HCT116 (cell line): Measurements from ENCODE around the gene TEX2. TPM values are rescaled to one million over a fixed set of nuclear protein-coding genes. Genes with fewer than 3 reads are reported as not detected.

Experiments
- ATAC-seq: fragments of 200-7000 bp; cut with Tn5 transposase; 2 replicates; pipeline ENCODE4 v1.9.1; 2020; ENCODE audit warnings: mild to moderate bottlenecking, moderate library complexity
- BruUV-seq: library from RNA; stranded (reverse); fragments of 400-500 nt; replicated peaks from 2 replicates; lab custom pipeline; 2021; lab: Mats Ljungman, UMichigan
- CTCF ChIA-PET: fragments of 300-600 bp; sonication (Branson Sonifier 250); formaldehyde crosslinking; loops from one replicate; lab custom pipeline; 2021; ENCODE audit warnings: antibody characterized with exemption; lab: Charles Lee
- POLR2A ChIA-PET: fragments of 300-600, 350-600 bp; sonication (Branson Sonifier 250); formaldehyde crosslinking; loops from one replicate; lab custom pipeline; 2021; ENCODE audit warnings: antibody characterized with exemption; lab: Charles Lee
- RAD21 ChIA-PET, 2 experiments: fragments of 300-600 bp; sonication (Branson Sonifier 250); formaldehyde crosslinking; loops; one replicate each; lab custom pipeline; 2023; ENCODE audit warnings: low total read pairs in 2 of 2; ENCODE audit not compliant: uncharacterized antibody in 2 of 2, unreplicated experiment in 2 of 2, low non-redundant PET in 1 of 2; lab: Charles Lee
- DNase-seq: peaks from one replicate; pipeline ENCODE4 v3.0.0-alpha.2; 2010; ENCODE audit warnings: low read depth, low spot score
- H2AFZ ChIP-seq: fragments of 200-600 bp; shearing (Covaris generic), sonication (generic); 2 replicates; pipeline ENCODE4 v1.6.1; 2017; ENCODE audit warnings: low read depth, mixed run types, mixed read lengths, antibody characterized with exemption, low read length; ENCODE audit not compliant: poor library complexity, severe bottlenecking
- H3K27ac ChIP-seq: 2 replicates; pipeline ENCODE4 v1.5.1; 2012; ENCODE audit warnings: low read depth, low read length
- H3K27me3 ChIP-seq: fragments of 200-600 bp; sonication (generic); 2 replicates; pipeline ENCODE4 v1.6.1; 2016; ENCODE audit warnings: mixed run types, low read length, mixed read lengths; ENCODE audit not compliant: insufficient read depth
- H3K36me3 ChIP-seq, 2 experiments: fragments of 200-500 bp in 1 of 2; fragments of 200-600 bp in 1 of 2; sonication (Bioruptor generic) in 1 of 2; sonication (generic) in 1 of 2; 2 replicates each; pipeline versions ENCODE4 v1.5.1 to v1.6.1; 2014 to 2016; ENCODE audit warnings: low read length in 2 of 2, inconsistent platforms in 1 of 2, mixed read lengths in 1 of 2, mixed run types in 1 of 2; ENCODE audit not compliant: insufficient read depth in 2 of 2, control insufficient read depth in 1 of 2
- H3K4me1 ChIP-seq, 2 experiments: fragments of 200-600 bp in 1 of 2; sonication (generic) in 1 of 2; 2 replicates each; pipeline versions ENCODE4 v1.5.1 to v1.6.1; 2012 to 2017; ENCODE audit warnings: low read length in 2 of 2, inconsistent platforms in 1 of 2, mild to moderate bottlenecking in 1 of 2, mixed read lengths in 1 of 2, mixed run types in 1 of 2, moderate library complexity in 1 of 2; ENCODE audit not compliant: insufficient read depth in 2 of 2, control insufficient read depth in 1 of 2
- H3K4me2 ChIP-seq: fragments of 200-600 bp; sonication (generic); 2 replicates; pipeline ENCODE4 v1.6.1; 2017; ENCODE audit warnings: mixed run types, low read length, mixed read lengths
- H3K4me3 ChIP-seq, 2 experiments: fragments of 200-600 bp in 1 of 2; sonication (generic) in 1 of 2; replicated peaks in 1 of 2; 2 replicates each; pipeline ENCODE4 v1.5.1; 2011 to 2016; ENCODE audit warnings: low read length in 2 of 2, control low read depth in 1 of 2, low read depth in 1 of 2, mild to moderate bottlenecking in 1 of 2, mixed read lengths in 1 of 2, mixed run types in 1 of 2
- H3K79me2 ChIP-seq: fragments of 200-600 bp; sonication (generic); 2 replicates; pipeline ENCODE4 v1.6.1; 2017; ENCODE audit warnings: mild to moderate bottlenecking, mixed run types, low read length, moderate library complexity, mixed read lengths; ENCODE audit not compliant: insufficient read depth
- H3K9ac ChIP-seq: fragments of 200-600 bp; sonication (generic); 2 replicates; pipeline ENCODE4 v1.6.1; 2016; ENCODE audit warnings: low read length, mixed read lengths
- H3K9me2 ChIP-seq: fragments of 200-600 bp; sonication (generic), shearing (Covaris generic); 2 replicates; pipeline ENCODE4 v1.6.1; 2017; ENCODE audit warnings: mixed run types, mild to moderate bottlenecking, moderate library complexity; ENCODE audit not compliant: insufficient read depth
- H3K9me3 ChIP-seq, 2 experiments: fragments of 200-500 bp in 1 of 2; fragments of 200-600 bp in 1 of 2; sonication (Bioruptor generic) in 1 of 2; sonication (generic) in 1 of 2; 2 replicates each; pipeline ENCODE4 v1.6.1; 2014 to 2017; ENCODE audit warnings: low read length in 2 of 2, mixed read lengths in 2 of 2, inconsistent platforms in 1 of 2, low read depth in 1 of 2, mild to moderate bottlenecking in 1 of 2, mixed run types in 1 of 2, moderate library complexity in 1 of 2; ENCODE audit not compliant: control insufficient read depth in 1 of 2, insufficient read depth in 1 of 2
- H4K20me1 ChIP-seq: fragments of 200-600 bp; sonication (generic), shearing (Covaris generic); 2 replicates; pipeline ENCODE4 v1.6.1; 2017; ENCODE audit warnings: mixed run types, mild to moderate bottlenecking, moderate library complexity; ENCODE audit not compliant: insufficient read depth
- CBX3 ChIP-seq: IDR thresholded peaks from 2 replicates; pipeline ENCODE4 v1.6.1; 2012; ENCODE audit warnings: low read depth
- EGR1 ChIP-seq: IDR thresholded peaks from 2 replicates; pipeline ENCODE4 v1.6.1; 2012; ENCODE audit warnings: low read depth
- EZH2phosphoT487 ChIP-seq: fragments of 200-600 bp; IDR thresholded peaks from 2 replicates; pipeline ENCODE4 v1.6.1; 2018; ENCODE audit warnings: antibody characterized with exemption, borderline replicate concordance
- FOSL1 ChIP-seq: IDR thresholded peaks from 2 replicates; pipeline ENCODE4 v1.6.1; 2012; ENCODE audit warnings: low read depth
- POLR2A ChIP-seq: IDR thresholded peaks from 2 replicates; pipeline ENCODE4 v1.7.0; 2011; ENCODE audit warnings: borderline replicate concordance; ENCODE audit not compliant: insufficient read depth, insufficient read length; ENCODE audit errors: extremely low read depth
- POLR2AphosphoS5 ChIP-seq: IDR thresholded peaks from 2 replicates; pipeline ENCODE4 v1.6.1; 2011; ENCODE audit warnings: mild to moderate bottlenecking, low read depth, low read length, moderate library complexity
- RAD21 ChIP-seq: IDR thresholded peaks from 2 replicates; pipeline ENCODE4 v1.6.1; 2012; ENCODE audit warnings: low read depth, mild to moderate bottlenecking
- SIN3A ChIP-seq: IDR thresholded peaks from 2 replicates; pipeline ENCODE4 v1.6.1; 2012; ENCODE audit warnings: low read depth
- SP1 ChIP-seq: IDR thresholded peaks from 2 replicates; pipeline ENCODE4 v1.6.1; 2012; ENCODE audit warnings: low read depth
- YY1 ChIP-seq: IDR thresholded peaks from 2 replicates; pipeline ENCODE4 v1.6.1; 2011; ENCODE audit warnings: low read length, low read depth, moderate library complexity, mild to moderate bottlenecking; ENCODE audit not compliant: insufficient replicate concordance; ENCODE audit errors: extremely low read depth
- ZNF274 ChIP-seq: fragments of 200-500 bp; sonication (Bioruptor generic); IDR thresholded peaks from 2 replicates; pipeline ENCODE4 v1.6.1; 2014; ENCODE audit warnings: mild to moderate bottlenecking, low read depth, low read length, inconsistent platforms
- intact Hi-C: fragments of 100-400 bp; cut with micrococcal nuclease; formaldehyde crosslinking; loops from 2 replicates; pipeline ENCODE4 v1.10.0; 2022
- total RNA-seq: library from RNA; stranded (reverse); gene quantifications from one replicate; pipeline ENCODE4 v1.2.1, GENCODE V29; 2021; ENCODE audit not compliant: unreplicated experiment
- TF ChIP-seq, protein P1 (sequence below): IDR thresholded peaks from 2 replicates; pipeline ENCODE4 v1.6.1; 2012; ENCODE audit warnings: low read depth
- TF ChIP-seq, protein P2 (sequence below): IDR thresholded peaks from 2 replicates; pipeline ENCODE4 v1.6.1; 2011; ENCODE audit warnings: mild to moderate bottlenecking, low read length, moderate library complexity; ENCODE audit not compliant: insufficient replicate concordance; ENCODE audit errors: extremely low read depth
- TF ChIP-seq, protein P3 (sequence below), 3 experiments: fragments of 200-600 bp in 1 of 3; sonication (generic) in 1 of 3; IDR thresholded peaks in 2 of 3; conservative IDR thresholded peaks in 1 of 3; 2 replicates each; pipeline ENCODE4 v1.5.1; 2012 to 2017; ENCODE audit warnings: low read depth in 2 of 3, low read length in 2 of 3, antibody characterized with exemption in 1 of 3, borderline replicate concordance in 1 of 3, control low read depth in 1 of 3, mild to moderate bottlenecking in 1 of 3, mixed read lengths in 1 of 3, mixed run types in 1 of 3, moderate library complexity in 1 of 3; ENCODE audit not compliant: insufficient read depth in 1 of 3

The TEX2 gene
- total RNA-seq, 1 experiment from 2014 or later = 24.6 TPM

DNA sequence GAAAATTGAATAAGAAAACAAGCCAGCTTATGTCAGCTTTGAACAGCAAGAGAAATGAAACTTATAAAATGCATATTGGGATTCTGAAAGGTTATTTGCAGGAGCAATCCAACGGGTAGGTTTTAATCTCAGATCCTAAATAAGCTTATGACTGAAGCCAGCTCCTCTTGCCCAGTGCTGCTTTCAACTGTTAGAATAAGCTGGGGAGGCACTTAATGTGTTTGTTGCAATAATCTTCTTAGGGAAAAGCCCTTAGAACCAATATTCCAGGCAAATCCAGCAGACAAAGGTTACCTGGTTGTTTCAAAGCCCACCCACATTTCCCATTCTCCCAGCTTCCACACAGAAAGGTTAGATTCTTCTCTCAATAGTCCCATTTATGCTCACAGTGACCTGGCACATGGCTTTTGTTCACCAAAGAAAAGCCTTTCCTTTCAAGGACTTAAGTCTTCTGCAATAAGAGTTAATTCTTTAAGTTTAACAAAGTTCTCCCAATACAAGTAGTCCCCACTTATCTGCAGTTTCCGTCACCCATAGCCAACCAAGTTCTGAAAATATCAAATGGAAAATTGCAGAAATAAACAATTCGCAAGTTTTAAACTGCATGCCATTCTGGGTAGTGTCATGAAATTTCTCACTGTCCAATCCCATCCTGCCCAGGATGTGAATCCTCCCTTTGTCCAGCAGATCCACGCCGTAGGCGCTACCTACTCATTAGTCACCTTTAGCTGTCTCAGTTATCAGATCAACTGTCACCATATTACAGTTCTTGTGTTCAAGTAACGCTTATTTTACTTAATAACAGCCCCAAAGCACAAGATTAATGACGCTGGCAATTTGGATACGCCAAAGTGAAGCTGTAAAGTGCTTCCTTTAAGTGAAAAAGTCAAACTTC is 5.9 kb downstream of the TEX2 start (continued):
- TF ChIP-seq POLR2AphosphoS5 (no peak), EZH2phosphoT487 (no peak), EGR1 (no peak), YY1 (no peak)

DNA sequence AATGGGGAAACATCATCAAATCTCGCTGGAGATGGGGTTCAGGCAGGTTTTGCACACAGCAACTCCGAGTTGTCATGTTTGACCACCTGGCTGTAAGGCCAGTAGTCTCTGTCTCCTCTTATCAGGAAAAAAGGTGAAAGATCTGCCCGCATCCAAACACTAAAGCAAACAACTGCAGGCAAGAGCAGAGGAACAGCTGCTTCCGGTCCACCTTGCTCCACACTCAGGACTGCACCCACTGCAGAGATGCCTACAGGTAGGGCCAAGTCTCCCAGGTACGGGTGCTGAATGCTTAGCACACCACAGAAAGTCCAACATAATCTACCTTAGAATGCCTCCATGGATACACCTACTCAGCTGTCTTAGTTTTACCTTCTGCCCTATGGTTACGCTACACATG is 7.3 kb downstream of the TEX2 start:
- no peaks in the 10 kb centered on the region for H3K4me1 ChIP-seq
- RAD21 ChIA-PET = no interaction called here
- H3K4me2 ChIP-seq = no peak overlapping the region
- H4K20me1 ChIP-seq = no peaks in the 10 kb centered on the region
- DNase-seq = no peak
- no peaks in the 10 kb centered on the region for H3K27me3 ChIP-seq
- no peaks in the 10 kb centered on the region for H3K9me2 ChIP-seq
- no peak overlapping the region for H3K4me3 ChIP-seq
- no peak overlapping the region for H2AFZ ChIP-seq
- intact Hi-C loops = no loop called here
- no TSS peak for BruUV-seq
- no peaks in the 10 kb centered on the region for H3K9me3 ChIP-seq
- H3K27ac ChIP-seq = no peak overlapping the region
- TF ChIP-seq FOSL1 = no peak
- no peak for TF ChIP-seq POLR2A
- no peak for TF ChIP-seq EGR1
- TF ChIP-seq POLR2AphosphoS5 = no peak
- TF ChIP-seq SIN3A = no peak
- TF ChIP-seq ZNF274 = no peak
- TF ChIP-seq, protein P1, sequence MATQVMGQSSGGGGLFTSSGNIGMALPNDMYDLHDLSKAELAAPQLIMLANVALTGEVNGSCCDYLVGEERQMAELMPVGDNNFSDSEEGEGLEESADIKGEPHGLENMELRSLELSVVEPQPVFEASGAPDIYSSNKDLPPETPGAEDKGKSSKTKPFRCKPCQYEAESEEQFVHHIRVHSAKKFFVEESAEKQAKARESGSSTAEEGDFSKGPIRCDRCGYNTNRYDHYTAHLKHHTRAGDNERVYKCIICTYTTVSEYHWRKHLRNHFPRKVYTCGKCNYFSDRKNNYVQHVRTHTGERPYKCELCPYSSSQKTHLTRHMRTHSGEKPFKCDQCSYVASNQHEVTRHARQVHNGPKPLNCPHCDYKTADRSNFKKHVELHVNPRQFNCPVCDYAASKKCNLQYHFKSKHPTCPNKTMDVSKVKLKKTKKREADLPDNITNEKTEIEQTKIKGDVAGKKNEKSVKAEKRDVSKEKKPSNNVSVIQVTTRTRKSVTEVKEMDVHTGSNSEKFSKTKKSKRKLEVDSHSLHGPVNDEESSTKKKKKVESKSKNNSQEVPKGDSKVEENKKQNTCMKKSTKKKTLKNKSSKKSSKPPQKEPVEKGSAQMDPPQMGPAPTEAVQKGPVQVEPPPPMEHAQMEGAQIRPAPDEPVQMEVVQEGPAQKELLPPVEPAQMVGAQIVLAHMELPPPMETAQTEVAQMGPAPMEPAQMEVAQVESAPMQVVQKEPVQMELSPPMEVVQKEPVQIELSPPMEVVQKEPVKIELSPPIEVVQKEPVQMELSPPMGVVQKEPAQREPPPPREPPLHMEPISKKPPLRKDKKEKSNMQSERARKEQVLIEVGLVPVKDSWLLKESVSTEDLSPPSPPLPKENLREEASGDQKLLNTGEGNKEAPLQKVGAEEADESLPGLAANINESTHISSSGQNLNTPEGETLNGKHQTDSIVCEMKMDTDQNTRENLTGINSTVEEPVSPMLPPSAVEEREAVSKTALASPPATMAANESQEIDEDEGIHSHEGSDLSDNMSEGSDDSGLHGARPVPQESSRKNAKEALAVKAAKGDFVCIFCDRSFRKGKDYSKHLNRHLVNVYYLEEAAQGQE = no peak
- TF ChIP-seq, protein P2, sequence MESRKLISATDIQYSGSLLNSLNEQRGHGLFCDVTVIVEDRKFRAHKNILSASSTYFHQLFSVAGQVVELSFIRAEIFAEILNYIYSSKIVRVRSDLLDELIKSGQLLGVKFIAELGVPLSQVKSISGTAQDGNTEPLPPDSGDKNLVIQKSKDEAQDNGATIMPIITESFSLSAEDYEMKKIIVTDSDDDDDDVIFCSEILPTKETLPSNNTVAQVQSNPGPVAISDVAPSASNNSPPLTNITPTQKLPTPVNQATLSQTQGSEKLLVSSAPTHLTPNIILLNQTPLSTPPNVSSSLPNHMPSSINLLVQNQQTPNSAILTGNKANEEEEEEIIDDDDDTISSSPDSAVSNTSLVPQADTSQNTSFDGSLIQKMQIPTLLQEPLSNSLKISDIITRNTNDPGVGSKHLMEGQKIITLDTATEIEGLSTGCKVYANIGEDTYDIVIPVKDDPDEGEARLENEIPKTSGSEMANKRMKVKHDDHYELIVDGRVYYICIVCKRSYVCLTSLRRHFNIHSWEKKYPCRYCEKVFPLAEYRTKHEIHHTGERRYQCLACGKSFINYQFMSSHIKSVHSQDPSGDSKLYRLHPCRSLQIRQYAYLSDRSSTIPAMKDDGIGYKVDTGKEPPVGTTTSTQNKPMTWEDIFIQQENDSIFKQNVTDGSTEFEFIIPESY = no peak
- no peak for TF ChIP-seq RAD21
- no peak for TF ChIP-seq YY1
- no peak for TF ChIP-seq CBX3
- no peak for TF ChIP-seq EZH2phosphoT487
- TF ChIP-seq, protein P3, sequence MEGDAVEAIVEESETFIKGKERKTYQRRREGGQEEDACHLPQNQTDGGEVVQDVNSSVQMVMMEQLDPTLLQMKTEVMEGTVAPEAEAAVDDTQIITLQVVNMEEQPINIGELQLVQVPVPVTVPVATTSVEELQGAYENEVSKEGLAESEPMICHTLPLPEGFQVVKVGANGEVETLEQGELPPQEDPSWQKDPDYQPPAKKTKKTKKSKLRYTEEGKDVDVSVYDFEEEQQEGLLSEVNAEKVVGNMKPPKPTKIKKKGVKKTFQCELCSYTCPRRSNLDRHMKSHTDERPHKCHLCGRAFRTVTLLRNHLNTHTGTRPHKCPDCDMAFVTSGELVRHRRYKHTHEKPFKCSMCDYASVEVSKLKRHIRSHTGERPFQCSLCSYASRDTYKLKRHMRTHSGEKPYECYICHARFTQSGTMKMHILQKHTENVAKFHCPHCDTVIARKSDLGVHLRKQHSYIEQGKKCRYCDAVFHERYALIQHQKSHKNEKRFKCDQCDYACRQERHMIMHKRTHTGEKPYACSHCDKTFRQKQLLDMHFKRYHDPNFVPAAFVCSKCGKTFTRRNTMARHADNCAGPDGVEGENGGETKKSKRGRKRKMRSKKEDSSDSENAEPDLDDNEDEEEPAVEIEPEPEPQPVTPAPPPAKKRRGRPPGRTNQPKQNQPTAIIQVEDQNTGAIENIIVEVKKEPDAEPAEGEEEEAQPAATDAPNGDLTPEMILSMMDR (IDR thresholded peaks at IDR 0.05 in 2 of 3, conservative IDR thresholded peaks at IDR 0.05 in 1 of 3; ENCODE audit: borderline replicate concordance in 1 of 3, insufficient read depth in 1 of 3, low read depth in 2 of 3, low read length in 2 of 3) = no peak
- no peak for TF ChIP-seq SP1
- no peaks in the 10 kb centered on the region for H3K36me3 ChIP-seq
- ATAC-seq = no peak
- peaks cover 78% of the 10 kb centered on the region for H3K79me2 ChIP-seq
- no peak overlapping the region for H3K9ac ChIP-seq
- POLR2A ChIA-PET = no interaction called here
- CTCF ChIA-PET = no interaction called here
